ENCODE measurements around the gene INSR. TPM values are rescaled to one million over a fixed set of nuclear protein-coding genes. Genes with fewer than 3 reads are reported as not detected.
"Not testable (repeated sequence)": the region's sequence is repeated elsewhere in the genome, so short reads cannot be mapped to it uniquely, and the experiment has no call there.

Gene INSR
- total and polyA plus RNA-seq, 2 donors from 2014 or later, result 15.5 to 50.4 TPM

DNA sequence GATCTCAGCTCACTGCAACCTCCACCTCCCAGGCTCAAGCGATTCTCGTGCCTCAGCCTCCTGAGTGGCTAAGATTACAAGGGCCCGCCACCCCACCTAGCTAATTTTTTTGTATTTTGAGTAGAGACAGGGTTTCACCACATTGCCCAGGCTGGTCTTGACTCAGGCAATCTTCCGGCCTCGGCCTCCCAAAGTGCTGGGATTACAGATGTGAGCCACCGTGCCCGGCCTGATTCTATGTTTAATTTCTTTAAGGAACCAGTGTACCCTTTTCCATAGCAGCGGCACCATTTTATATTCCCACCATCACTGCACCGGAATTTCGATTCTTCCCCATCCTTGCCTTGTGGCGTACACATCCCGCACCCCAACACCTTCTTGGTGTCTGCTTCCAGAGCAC is 17.7 kb upstream of the INSR start:
- DNase-seq (no peak), FAIRE-seq (no peak)
- intact Hi-C loops (cut with DNase I), result no loop called here
- H3K27ac ChIP-seq (ENCODE audit: low read depth in 2 of 2, low read length in 2 of 2), result no peak overlapping the region
- H3K4me1 ChIP-seq (ENCODE audit: control insufficient read depth in 2 of 3, insufficient read depth in 2 of 3, low read depth in 1 of 3, low read length in 3 of 3), result no peaks in the 10 kb centered on the region
- no peaks in the 10 kb centered on the region for H3K36me3 ChIP-seq (ENCODE audit: control insufficient read depth in 2 of 3, insufficient read depth in 3 of 3, low read length in 3 of 3)
- no peaks in the 10 kb centered on the region for H3K27me3 ChIP-seq (ENCODE audit: control insufficient read depth, insufficient read depth, low read length)
- no peaks in the 10 kb centered on the region for H3K9me3 ChIP-seq (ENCODE audit: control insufficient read depth in 2 of 3, insufficient read depth in 1 of 3, low read length in 3 of 3)
- no peak overlapping the region for H3K9ac ChIP-seq (ENCODE audit: low read length in 3 of 3)
- no peak overlapping the region for H3K4me3 ChIP-seq (ENCODE audit: low read length in 3 of 3)
- no peak for TF ChIP-seq CTCF (IDR thresholded peaks at IDR 0.05; ENCODE audit: borderline replicate concordance, extremely low read depth, insufficient read depth)

DNA sequence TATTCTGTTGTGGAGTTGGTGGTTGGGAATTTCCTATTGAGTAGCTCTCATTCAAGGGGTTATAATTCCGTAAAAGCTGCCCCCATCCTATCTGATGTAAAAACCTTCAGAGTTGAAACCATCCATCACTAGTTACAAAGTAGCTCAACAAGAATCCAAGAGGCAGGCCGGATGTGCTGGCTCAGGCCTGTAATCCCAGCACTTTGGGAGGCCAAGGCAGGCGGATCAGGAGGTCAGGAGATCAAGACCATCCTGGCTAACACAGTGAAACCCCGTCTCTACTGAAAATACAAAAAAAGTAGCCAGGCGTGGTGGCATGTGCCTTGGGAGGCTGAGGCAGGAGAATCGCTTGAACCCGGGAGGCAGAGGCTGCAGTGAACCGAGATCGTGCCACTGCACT is 14.1 kb upstream of the INSR start:
- intact Hi-C loops (cut with DNase I); FAIRE-seq; H3K27me3 ChIP-seq (ENCODE audit: control insufficient read depth, insufficient read depth, low read length); DNase-seq; H3K4me1 ChIP-seq (ENCODE audit: control insufficient read depth in 2 of 3, insufficient read depth in 2 of 3, low read depth in 1 of 3, low read length in 3 of 3); H3K27ac ChIP-seq (ENCODE audit: low read depth in 2 of 2, low read length in 2 of 2); H3K9me3 ChIP-seq (ENCODE audit: control insufficient read depth in 2 of 3, insufficient read depth in 1 of 3, low read length in 3 of 3); H3K36me3 ChIP-seq (ENCODE audit: control insufficient read depth in 2 of 3, insufficient read depth in 3 of 3, low read length in 3 of 3); H3K9ac ChIP-seq (ENCODE audit: low read length in 3 of 3); H3K4me3 ChIP-seq (ENCODE audit: low read length in 3 of 3): not testable (repeated sequence)

GRCh38 chr19:7307590-7308218 is 13.5 kb upstream of the INSR start:
- no peak overlapping the region for H3K9ac ChIP-seq (ENCODE audit: low read length in 3 of 3)

DNA sequence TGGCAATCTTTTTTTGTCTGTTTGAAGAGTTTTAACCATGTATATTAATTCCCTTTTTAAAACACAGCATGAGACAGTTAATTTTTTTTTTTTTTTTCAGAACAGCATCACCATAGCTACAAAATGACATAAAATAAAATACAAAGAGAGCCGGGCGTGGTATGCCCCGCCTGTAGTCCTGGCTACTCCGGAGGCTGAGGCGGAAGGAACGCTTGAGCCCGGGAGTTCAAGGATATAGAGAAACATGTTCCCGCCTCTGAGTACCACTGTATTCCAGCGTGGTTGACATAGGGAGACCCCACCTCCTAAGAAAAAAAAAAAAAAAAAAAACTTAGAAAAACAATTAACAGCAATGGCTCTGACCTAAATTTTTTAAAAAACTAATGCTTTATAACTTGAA is 10.0 kb upstream of the INSR start:
- no peaks in the 10 kb centered on the region for H3K36me3 ChIP-seq (ENCODE audit: control insufficient read depth in 2 of 3, insufficient read depth in 3 of 3, low read length in 3 of 3)
- DNase-seq (no peak), FAIRE-seq (no peak)
- H3K27ac ChIP-seq (ENCODE audit: low read depth in 2 of 2, low read length in 2 of 2), result no peak overlapping the region
- no peaks in the 10 kb centered on the region for H3K9me3 ChIP-seq (ENCODE audit: control insufficient read depth in 2 of 3, insufficient read depth in 1 of 3, low read length in 3 of 3)
- H3K4me3 ChIP-seq (ENCODE audit: low read length in 3 of 3), result no peak overlapping the region
- H3K9ac ChIP-seq (ENCODE audit: low read length in 3 of 3), result no peak overlapping the region
- intact Hi-C loops (cut with DNase I), result no loop called here
- H3K27me3 ChIP-seq (ENCODE audit: control insufficient read depth, insufficient read depth, low read length), result no peaks in the 10 kb centered on the region
- no peak for TF ChIP-seq CTCF (IDR thresholded peaks at IDR 0.05; ENCODE audit: borderline replicate concordance, extremely low read depth, insufficient read depth)
- no peaks in the 10 kb centered on the region for H3K4me1 ChIP-seq (ENCODE audit: control insufficient read depth in 2 of 3, insufficient read depth in 2 of 3, low read depth in 1 of 3, low read length in 3 of 3)

More at GRCh38 chr19:7307590-7308218, 13.5 kb upstream of the INSR start:
- Histone ChIP-seq H3K27ac (ENCODE audit: low read depth in 2 of 2, low read length in 2 of 2) (no peak overlapping the region), H3K36me3 (ENCODE audit: control insufficient read depth in 2 of 3, insufficient read depth in 3 of 3, low read length in 3 of 3) (no peaks in the 10 kb centered on the region), H3K4me3 (ENCODE audit: low read length in 3 of 3) (no peak overlapping the region), H3K4me1 (ENCODE audit: control insufficient read depth in 2 of 3, insufficient read depth in 2 of 3, low read depth in 1 of 3, low read length in 3 of 3) (no peaks in the 10 kb centered on the region), H3K27me3 (ENCODE audit: control insufficient read depth, insufficient read depth, low read length) (no peaks in the 10 kb centered on the region), H3K9me3 (ENCODE audit: control insufficient read depth in 2 of 3, insufficient read depth in 1 of 3, low read length in 3 of 3) (no peaks in the 10 kb centered on the region)
- DNase-seq, result no peak
- no peak for TF ChIP-seq CTCF (IDR thresholded peaks at IDR 0.05; ENCODE audit: borderline replicate concordance, extremely low read depth, insufficient read depth)
- intact Hi-C loops (cut with DNase I), result no loop called here
- no peak for FAIRE-seq

Measured in kidney (tissue), 14 donors.